ENCODE data around the gene NECTIN1.

GRCh38 chr11:119697445-119697844, 31.6 kb downstream of the NECTIN1 start:
- TF ChIP-seq, protein P1, sequence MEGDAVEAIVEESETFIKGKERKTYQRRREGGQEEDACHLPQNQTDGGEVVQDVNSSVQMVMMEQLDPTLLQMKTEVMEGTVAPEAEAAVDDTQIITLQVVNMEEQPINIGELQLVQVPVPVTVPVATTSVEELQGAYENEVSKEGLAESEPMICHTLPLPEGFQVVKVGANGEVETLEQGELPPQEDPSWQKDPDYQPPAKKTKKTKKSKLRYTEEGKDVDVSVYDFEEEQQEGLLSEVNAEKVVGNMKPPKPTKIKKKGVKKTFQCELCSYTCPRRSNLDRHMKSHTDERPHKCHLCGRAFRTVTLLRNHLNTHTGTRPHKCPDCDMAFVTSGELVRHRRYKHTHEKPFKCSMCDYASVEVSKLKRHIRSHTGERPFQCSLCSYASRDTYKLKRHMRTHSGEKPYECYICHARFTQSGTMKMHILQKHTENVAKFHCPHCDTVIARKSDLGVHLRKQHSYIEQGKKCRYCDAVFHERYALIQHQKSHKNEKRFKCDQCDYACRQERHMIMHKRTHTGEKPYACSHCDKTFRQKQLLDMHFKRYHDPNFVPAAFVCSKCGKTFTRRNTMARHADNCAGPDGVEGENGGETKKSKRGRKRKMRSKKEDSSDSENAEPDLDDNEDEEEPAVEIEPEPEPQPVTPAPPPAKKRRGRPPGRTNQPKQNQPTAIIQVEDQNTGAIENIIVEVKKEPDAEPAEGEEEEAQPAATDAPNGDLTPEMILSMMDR (conservative IDR thresholded peaks at IDR 0.05; ENCODE audit: low read depth, low read length), result no peak
- no peak for TF ChIP-seq USF2 (IDR thresholded peaks at IDR 0.05; ENCODE audit: low read depth, low read length)
- TF ChIP-seq POLR2A (IDR thresholded peaks at IDR 0.05; ENCODE audit: low read depth, low read length), result no peak
- no peak for TF ChIP-seq CEBPB (IDR thresholded peaks at IDR 0.05; ENCODE audit: low read depth, low read length)
- TF ChIP-seq RAD21 (IDR thresholded peaks at IDR 0.05; ENCODE audit: low read length), result no peak

Measured in IMR-90 (cell line).